GM12801 (cell line): ENCODE data around the gene HIPK4.

ENCODE experiments used
- CTCF ChIP-seq: IDR thresholded peaks from one replicate; pipeline ENCODE4 v1.5.1; 2011; ENCODE audit warnings: control low read depth; ENCODE audit not compliant: insufficient read length; ENCODE audit errors: extremely low read depth

The HIPK4 gene

GRCh38 chr19:40390084-40390742 lies at the start of gene HIPK4:
Gene HIPK4, minus strand, starts transcription at chr19:40390181. Its CDS starts 279 bp downstream, at chr19:40389902.
- no peak for TF ChIP-seq CTCF

GRCh38 chr19:40438284-40438683 lies 48.3 kb upstream of the HIPK4 start:
- no peak for TF ChIP-seq CTCF

GRCh38 chr19:40433391-40434216 lies 43.6 kb upstream of the HIPK4 start:
- no peak for TF ChIP-seq CTCF

GRCh38 chr19:40431698-40432097 lies 41.7 kb upstream of the HIPK4 start:
- no peak for TF ChIP-seq CTCF

GRCh38 chr19:40425450-40426287 lies 35.7 kb upstream of the HIPK4 start, which contains the start of gene SERTAD1:
Gene SERTAD1, minus strand, starts transcription at chr19:40425992. Its CDS starts 2,446 bp downstream, at chr19:40423546.
- TF ChIP-seq CTCF: no peak

- no peak for TF ChIP-seq CTCF
Measured at GRCh38 chr19:40424637-40425449, 34.9 kb upstream of the HIPK4 start.

GRCh38 chr19:40423938-40424337 lies 34.0 kb upstream of the HIPK4 start:
- no peak for TF ChIP-seq CTCF
